T-helper 1 cell treated with Interleukin-12 subunit alpha and Interleukin-12 subunit beta and Interleukin-4 antibody, amounts not matched to agents 30 ng/mL and 1 ng/mL, for 36 hours (primary cell): ENCODE data around the gene SP140. TPM values are rescaled to one million over a fixed set of nuclear protein-coding genes. Genes with fewer than 3 reads are reported as not detected.

Experiments used
- intact Hi-C: fragments of 100-400 bp; cut with micrococcal nuclease; formaldehyde crosslinking; loops from one replicate; pipeline ENCODE4 v1.15.1; 2024
- total RNA-seq: library from RNA; stranded (reverse); gene quantifications from 2 replicates; pipeline ENCODE4 v1.2.3, GENCODE V29; 2022

Gene SP140
- total RNA-seq, 1 donor from 2014 or later = 111 TPM

DNA sequence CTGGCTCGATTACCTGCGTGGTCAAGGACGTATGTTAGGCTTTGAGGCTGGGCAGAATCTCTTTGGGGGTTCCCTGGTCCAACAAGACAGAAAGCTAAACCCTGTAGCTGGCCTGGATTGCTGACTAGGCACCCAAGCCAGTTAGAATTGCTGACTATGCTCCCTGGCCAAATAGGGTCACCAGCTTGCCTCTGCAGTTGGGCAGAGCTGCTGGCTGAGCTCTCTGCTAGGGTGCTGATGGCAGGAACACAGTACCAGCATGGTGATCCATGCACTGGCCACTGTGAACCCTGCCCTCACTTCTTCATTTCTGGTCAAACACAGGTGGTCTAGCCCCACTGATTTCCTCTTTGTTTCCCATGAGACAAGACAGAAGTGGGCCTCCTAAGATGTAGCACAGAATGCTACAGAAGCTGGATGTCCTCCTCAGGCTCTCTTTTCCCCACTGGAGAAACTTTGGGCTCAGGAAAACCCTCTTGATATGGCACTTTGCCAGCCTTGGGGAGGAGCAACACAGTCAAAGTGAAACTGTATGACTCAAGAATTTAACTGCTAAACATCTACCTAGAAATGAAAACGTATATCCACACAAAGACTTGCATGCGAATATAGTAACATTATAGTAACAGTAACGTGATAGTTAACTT, 122.2 kb downstream of the SP140 start:
- intact Hi-C loops = loop anchor here (1.0 to 10.0 kb wide), 8 partner anchors 12 to 707 kb away; partner anchors contain the start of genes PSMD1 and SP110

DNA sequence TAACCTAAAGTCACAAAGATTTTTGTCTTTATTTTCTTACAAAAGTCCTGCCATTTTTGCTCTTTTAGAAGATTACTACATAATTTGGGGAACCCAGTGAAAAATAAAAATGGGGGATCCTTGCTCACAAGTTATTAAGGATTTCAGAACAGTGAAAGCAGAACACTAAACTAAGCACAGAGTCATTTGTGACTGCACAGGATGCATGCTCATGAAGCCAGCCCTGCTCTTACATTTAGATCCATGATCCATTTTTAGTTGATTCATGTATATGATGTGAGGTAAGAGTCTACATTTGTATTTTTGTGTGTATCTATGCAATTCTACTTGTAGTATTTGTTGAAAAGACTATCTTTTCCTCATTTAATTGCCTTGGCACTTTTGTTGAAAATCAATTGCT, 123.3 kb downstream of the SP140 start:
- intact Hi-C loops = loop anchor here (1.0 to 10.0 kb wide), 8 partner anchors 13 to 706 kb away; partner anchors contain the start of genes PSMD1 and SP110

DNA sequence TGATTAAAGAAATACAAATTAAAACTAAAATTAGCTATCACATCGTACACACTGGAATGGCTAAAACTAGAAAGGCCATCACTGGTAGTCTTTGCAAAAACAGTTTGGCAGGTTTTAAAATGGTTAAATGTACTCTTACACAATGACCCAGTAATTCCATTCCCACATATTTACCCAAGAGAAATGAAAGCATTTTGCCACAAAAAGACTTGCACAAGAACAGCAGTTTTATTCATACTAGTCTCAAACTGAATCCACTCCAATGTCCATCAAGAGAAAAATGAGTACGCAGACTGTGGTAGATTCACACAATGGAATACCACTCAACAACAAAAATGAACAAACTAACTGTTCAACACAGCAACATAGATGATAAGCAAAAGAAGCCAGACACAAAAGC, 130.5 kb downstream of the SP140 start:
- intact Hi-C loops = no loop called here

DNA sequence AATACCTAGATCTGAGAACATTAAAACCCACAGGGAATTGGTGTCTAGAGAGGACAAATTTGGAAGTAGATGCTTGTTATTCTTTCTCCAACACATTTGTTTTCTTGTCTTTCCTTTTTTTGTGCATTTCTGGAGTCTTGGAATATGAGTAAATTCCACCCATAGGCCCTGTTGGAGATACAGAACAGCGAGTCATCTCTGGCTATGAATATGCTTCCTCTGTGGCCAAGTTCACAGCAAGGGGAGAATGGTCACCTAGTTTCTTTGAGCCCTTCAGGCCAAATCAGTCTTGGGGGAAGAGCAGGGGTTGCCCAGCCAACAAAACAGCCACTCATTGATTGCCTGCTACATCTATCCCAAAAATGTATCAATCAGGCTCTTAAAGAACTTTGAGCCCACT, 132.8 kb downstream of the SP140 start:
- intact Hi-C loops = no loop called here

DNA sequence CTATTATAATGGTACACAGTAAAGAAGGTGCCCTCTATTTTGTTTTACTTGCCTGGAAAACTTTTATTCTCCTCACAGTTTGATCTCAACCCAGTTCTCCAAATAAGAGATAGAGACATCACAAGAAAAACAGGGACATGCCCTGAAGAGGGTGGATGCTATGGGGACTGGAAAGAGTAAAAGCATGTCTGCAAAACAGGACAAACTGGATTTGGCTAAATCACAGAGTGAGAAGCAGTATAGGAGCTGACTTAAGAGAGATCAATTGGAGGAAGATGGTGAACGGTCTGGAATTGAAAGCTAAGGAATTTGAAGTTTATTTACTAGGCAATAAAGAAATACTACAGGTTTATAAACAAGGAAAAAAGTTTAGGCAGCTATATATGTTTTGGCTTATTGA, 134.5 kb downstream of the SP140 start:
- intact Hi-C loops = loop anchor here (5.0 kb wide), 1 partner anchor 33 kb away; the partner anchor contains the start of gene SP140L

DNA sequence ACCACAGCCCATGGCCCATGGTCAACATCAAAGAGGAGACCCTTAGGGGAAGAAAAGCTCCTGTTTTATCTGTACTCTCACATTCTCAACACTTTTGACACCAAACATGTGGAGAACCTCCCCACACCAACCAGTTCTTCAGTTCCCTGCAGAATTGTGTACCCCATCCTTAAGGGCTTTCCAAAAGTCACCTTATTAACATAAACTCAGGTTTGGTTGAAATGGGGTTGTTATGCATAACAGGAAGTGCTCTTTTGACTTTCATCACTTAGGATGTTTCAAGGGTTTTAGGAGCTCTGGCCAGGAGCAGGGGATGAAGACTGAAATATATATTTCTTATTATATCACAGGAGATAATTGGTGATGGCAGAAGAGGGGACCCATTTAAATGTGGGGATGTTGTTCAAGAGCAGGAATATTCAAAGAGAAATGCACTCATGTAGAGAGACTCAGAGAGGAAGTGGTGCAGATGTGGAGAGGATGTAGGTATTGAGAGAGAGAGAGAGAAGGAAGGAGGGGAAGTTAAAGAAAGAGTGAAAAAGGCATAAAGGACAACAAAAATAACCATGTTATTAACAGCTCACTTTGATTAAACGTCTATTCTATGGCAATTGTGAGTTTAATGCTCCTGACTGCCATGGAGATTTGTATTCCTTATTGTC, 136.6 kb downstream of the SP140 start:
- intact Hi-C loops = loop anchor here (1.0 to 5.0 kb wide), 2 partner anchors 14 to 35 kb away; partner anchors contain the start of gene SP140L

Other genes starting within 250 kb of the SP140 start
- gene SLC16A14, start 156.8 kb upstream of the SP140 start, total RNA-seq = 0.22 and 0.25 TPM in 2 replicates
- 152 and 167 TPM in 2 replicates for gene SP110, start 5.8 kb upstream of the SP140 start, total RNA-seq
- 114 and 115 TPM in 2 replicates for gene SP140L, start 101.5 kb downstream of the SP140 start, total RNA-seq
- gene SP100, start 190.5 kb downstream of the SP140 start, total RNA-seq = 383 and 387 TPM in 2 replicates